ENCODE data around the gene ATXN10. TPM values are rescaled to one million over a fixed set of nuclear protein-coding genes. Genes with fewer than 3 reads are reported as not detected.

Gene ATXN10
- total RNA-seq, 3 donors from 2014 or later: 59.9 to 136 (median 66.8) TPM

GRCh38 chr22:45769569-45770210 is 98.1 kb downstream of the ATXN10 start:
- Histone ChIP-seq H3K36me3 (ENCODE audit: low read depth) (no peaks in the 10 kb centered on the region), H3K4me3 (no peak overlapping the region), H3K9me3 (no peaks in the 10 kb centered on the region), H3K4me1 (ENCODE audit: low read depth) (no peaks in the 10 kb centered on the region)
- TF ChIP-seq CTCF (IDR thresholded peaks at IDR 0.05): no peak
- no peak for ATAC-seq
- intact Hi-C loops (cut with DNase I, micrococcal nuclease): no loop called here
- no peak for DNase-seq

GRCh38 chr22:45770506-45770905 is 98.9 kb downstream of the ATXN10 start:
- no peak for TF ChIP-seq CTCF (IDR thresholded peaks at IDR 0.05)
- intact Hi-C loops (cut with DNase I, micrococcal nuclease): no loop called here
- Histone ChIP-seq H3K4me3 (no peak overlapping the region), H3K4me1 (ENCODE audit: low read depth) (no peaks in the 10 kb centered on the region), H3K9me3 (no peaks in the 10 kb centered on the region), H3K36me3 (ENCODE audit: low read depth) (no peaks in the 10 kb centered on the region)
- no peak for DNase-seq
- no peak for ATAC-seq

- no peak for ATAC-seq
- TF ChIP-seq CTCF (IDR thresholded peaks at IDR 0.05): no peak
- DNase-seq: no peak
- Histone ChIP-seq H3K36me3 (ENCODE audit: low read depth) (no peaks in the 10 kb centered on the region), H3K4me1 (ENCODE audit: low read depth) (no peaks in the 10 kb centered on the region), H3K4me3 (no peak overlapping the region), H3K9me3 (no peaks in the 10 kb centered on the region)
- intact Hi-C loops (cut with DNase I, micrococcal nuclease): no loop called here
These were observed 99.4 kb downstream of the ATXN10 start for GRCh38 chr22:45771057-45771456.

- no peak overlapping the region for H3K4me3 ChIP-seq
- no peaks in the 10 kb centered on the region for H3K36me3 ChIP-seq (ENCODE audit: low read depth)
- intact Hi-C loops (cut with DNase I, micrococcal nuclease): no loop called here
- no peak for DNase-seq
- H3K4me1 ChIP-seq (ENCODE audit: low read depth): no peaks in the 10 kb centered on the region
- ATAC-seq: no peak
- TF ChIP-seq CTCF (IDR thresholded peaks at IDR 0.05): no peak
- H3K9me3 ChIP-seq: no peaks in the 10 kb centered on the region
These were observed 100.1 kb downstream of the ATXN10 start for GRCh38 chr22:45771711-45772110.

GRCh38 chr22:45772743-45773142 is 101.1 kb downstream of the ATXN10 start:
- H3K36me3 ChIP-seq (ENCODE audit: low read depth): no peaks in the 10 kb centered on the region
- TF ChIP-seq CTCF (IDR thresholded peaks at IDR 0.05): no peak
- H3K4me3 ChIP-seq: no peak overlapping the region
- no peaks in the 10 kb centered on the region for H3K4me1 ChIP-seq (ENCODE audit: low read depth)
- ATAC-seq (no peak), DNase-seq (no peak)
- intact Hi-C loops (cut with DNase I, micrococcal nuclease): no loop called here
- no peaks in the 10 kb centered on the region for H3K9me3 ChIP-seq
